HG02970 (cell line): ENCODE results near the gene ACOXL.
"Not testable (repeated sequence)": the region's sequence is repeated elsewhere in the genome, so short reads cannot be mapped to it uniquely, and the experiment has no call there.

Experiments
- ATAC-seq: cut with Tn5 transposase; IDR thresholded peaks from one replicate; pipeline ENCODE4 v1.9.1; 2021; ENCODE audit warnings: mild to moderate bottlenecking, moderate library complexity, moderate number of reproducible peaks; ENCODE audit not compliant: unreplicated experiment, low FRiP score

ACOXL gene

GRCh38 chr2:110955045-110955444 is 222.7 kb downstream of the ACOXL start:
- no peak for ATAC-seq

- no peak for ATAC-seq
Measured at GRCh38 chr2:110955556-110955955, 223.2 kb downstream of the ACOXL start.

- no peak for ATAC-seq
Measured at GRCh38 chr2:110957293-110957692, 224.9 kb downstream of the ACOXL start.

GRCh38 chr2:110958346-110959119 is 226.2 kb downstream of the ACOXL start:
- ATAC-seq, result no peak

- ATAC-seq, result no peak
Measured at GRCh38 chr2:110959198-110959597, 226.8 kb downstream of the ACOXL start.

- no peak for ATAC-seq
Measured at GRCh38 chr2:110960281-110960680, 227.9 kb downstream of the ACOXL start.

GRCh38 chr2:110960954-110961353 is 228.6 kb downstream of the ACOXL start:
- ATAC-seq, result no peak

- ATAC-seq, result not testable (repeated sequence)
Measured at GRCh38 chr2:110961643-110962042, 229.3 kb downstream of the ACOXL start.

GRCh38 chr2:110969696-110970095 is 237.3 kb downstream of the ACOXL start:
- no peak for ATAC-seq

- ATAC-seq, result no peak
Measured at GRCh38 chr2:110970201-110970600, 237.8 kb downstream of the ACOXL start.

GRCh38 chr2:110971811-110972210 is 239.4 kb downstream of the ACOXL start:
- no peak for ATAC-seq

GRCh38 chr2:110973262-110973661 is 240.9 kb downstream of the ACOXL start:
- no peak for ATAC-seq

GRCh38 chr2:110977403-110977802 is 245.0 kb downstream of the ACOXL start:
- no peak for ATAC-seq

- ATAC-seq, result no peak
Measured at GRCh38 chr2:110978148-110978547, 245.8 kb downstream of the ACOXL start.

- ATAC-seq, result no peak
Measured at GRCh38 chr2:110978756-110979470, 246.5 kb downstream of the ACOXL start.

- ATAC-seq, result no peak
Measured at GRCh38 chr2:110979471-110980338, 247.3 kb downstream of the ACOXL start.

- no peak for ATAC-seq
Measured at GRCh38 chr2:110980339-110981062, 248.1 kb downstream of the ACOXL start.

GRCh38 chr2:110983133-110983532 is 250.8 kb downstream of the ACOXL start:
- ATAC-seq, result no peak

- ATAC-seq, result no peak
Measured at GRCh38 chr2:110984694-110985490, 252.5 kb downstream of the ACOXL start.
